HepG2 (cell line): ENCODE measurements around the gene GRHL1. TPM values are rescaled to one million over a fixed set of nuclear protein-coding genes. Genes with fewer than 3 reads are reported as not detected.

Experiments
- EHMT2 ChIP-seq: fragments of 200-600 bp; sonication (generic); IDR thresholded peaks from 2 replicates; pipeline ENCODE4 v1.7.0; 2017; ENCODE audit warnings: antibody characterized with exemption, low read depth, low read length, borderline replicate concordance
- GPN1 ChIP-seq: sonication (generic); formaldehyde crosslinking; IDR thresholded peaks from 2 replicates; pipeline ENCODE4 v1.5.1; 2020; ENCODE audit warnings: missing genetic modification reagents, borderline replicate concordance
- NPAS2 ChIP-seq: sonication (generic); formaldehyde crosslinking; IDR thresholded peaks from 2 replicates; pipeline ENCODE4 v1.8.0; 2022; ENCODE audit warnings: mild to moderate bottlenecking, missing genetic modification reagents, borderline replicate concordance
- REPIN1 ChIP-seq: sonication (generic); formaldehyde crosslinking; IDR thresholded peaks from 2 replicates; pipeline ENCODE4 v1.8.0; 2022; ENCODE audit warnings: missing genetic modification reagents, low read depth, mild to moderate bottlenecking, borderline replicate concordance
- RNF2 ChIP-seq: fragments of 450-650 bp; conservative IDR thresholded peaks from 2 replicates; pipeline ENCODE4 v1.6.1; 2016; ENCODE audit warnings: low read depth
- STAG1 ChIP-seq: sonication (generic); formaldehyde crosslinking; IDR thresholded peaks from 2 replicates; pipeline ENCODE4 v1.4.0; 2020; ENCODE audit warnings: missing genetic modification reagents
- TBL1XR1 ChIP-seq: fragments of 150-350 bp; IDR thresholded peaks from 2 replicates; pipeline ENCODE4 v1.6.1; 2014; ENCODE audit warnings: borderline replicate concordance, low read length; ENCODE audit not compliant: partially characterized antibody
- YEATS2 ChIP-seq: sonication (generic); formaldehyde crosslinking; IDR thresholded peaks from 2 replicates; pipeline ENCODE4 v1.4.0; 2020; ENCODE audit warnings: missing genetic modification reagents, borderline replicate concordance
- ZMAT3 ChIP-seq: sonication (generic); formaldehyde crosslinking; conservative IDR thresholded peaks from 2 replicates; pipeline ENCODE4 v1.7.0; 2021; ENCODE audit warnings: missing genetic modification reagents
- ZNF274 ChIP-seq: sonication (generic); formaldehyde crosslinking; IDR thresholded peaks from 2 replicates; pipeline ENCODE4 v1.5.1; 2020; ENCODE audit warnings: mild to moderate bottlenecking, missing genetic modification reagents
- ZNF839 ChIP-seq: sonication (generic); formaldehyde crosslinking; IDR thresholded peaks from 2 replicates; pipeline ENCODE4 v1.4.0; 2020; ENCODE audit warnings: missing genetic modification reagents, mild to moderate bottlenecking, borderline replicate concordance
- ZNF878 ChIP-seq: sonication (generic); formaldehyde crosslinking; IDR thresholded peaks from 2 replicates; pipeline ENCODE4 v1.8.1; 2023; ENCODE audit warnings: mild to moderate bottlenecking, missing genetic modification reagents, moderate library complexity
- ZSCAN20 ChIP-seq: sonication (generic); formaldehyde crosslinking; IDR thresholded peaks from 2 replicates; pipeline ENCODE4 v1.4.0; 2020; ENCODE audit warnings: missing genetic modification reagents, mild to moderate bottlenecking, borderline replicate concordance
- ZZZ3 ChIP-seq: sonication (generic); formaldehyde crosslinking; IDR thresholded peaks from 2 replicates; pipeline ENCODE4 v1.4.0; 2020; ENCODE audit warnings: missing genetic modification reagents, mild to moderate bottlenecking, borderline replicate concordance
- polyA plus RNA-seq, 8 experiments: library from polyadenylated mRNA; depleted of rRNA in 3 of 8; stranded (reverse) in 7 of 8; unstranded in 1 of 8; fragments of >200 nt; fragmentation: Illumina TruSeq in 4 of 8; extraction: Trizol in 4 of 8; gene quantifications; 2 replicates each; pipeline versions ENCODE4 v1.2.1 to v1.2.3, GENCODE V29; 2011 to 2016; ENCODE audit warnings: low read depth in 4 of 8, missing spikeins in 1 of 8, mixed read lengths in 1 of 8; ENCODE audit not compliant: insufficient read depth in 1 of 8
- total RNA-seq, 5 experiments: library from RNA; depleted of rRNA; stranded (reverse); fragments of >200 nt; fragmentation: Illumina TruSeq; extraction: Trizol; gene quantifications; 2 replicates each; pipeline ENCODE4 v1.2.3, GENCODE V29; 2016; ENCODE audit warnings: low read depth in 1 of 5
- TF ChIP-seq, protein P1 (sequence below): sonication (generic); formaldehyde crosslinking; IDR thresholded peaks from 2 replicates; pipeline ENCODE4 v1.4.0; 2020; ENCODE audit warnings: missing genetic modification reagents, borderline replicate concordance
- TF ChIP-seq, protein P2 (sequence below): IDR thresholded peaks from 2 replicates; pipeline ENCODE4 v1.6.1; 2016; ENCODE audit warnings: missing genetic modification reagents, missing compliant biosample characterization
- TF ChIP-seq, protein P3 (sequence below): sonication (generic); formaldehyde crosslinking; IDR thresholded peaks from 2 replicates; pipeline ENCODE4 v1.5.1; 2020; ENCODE audit warnings: missing genetic modification reagents, mild to moderate bottlenecking, borderline replicate concordance
- TF ChIP-seq, protein P4 (sequence below): IDR thresholded peaks from 2 replicates; pipeline ENCODE4 v1.6.1; 2016; ENCODE audit warnings: low read depth, missing genetic modification reagents, missing compliant biosample characterization

The GRHL1 gene
- total and polyA plus RNA-seq, 2 of the 13 experiments (the other 11 are each of a cell fraction or from before 2014, with no cell fraction given) = 9.3 to 12.0 TPM

DNA sequence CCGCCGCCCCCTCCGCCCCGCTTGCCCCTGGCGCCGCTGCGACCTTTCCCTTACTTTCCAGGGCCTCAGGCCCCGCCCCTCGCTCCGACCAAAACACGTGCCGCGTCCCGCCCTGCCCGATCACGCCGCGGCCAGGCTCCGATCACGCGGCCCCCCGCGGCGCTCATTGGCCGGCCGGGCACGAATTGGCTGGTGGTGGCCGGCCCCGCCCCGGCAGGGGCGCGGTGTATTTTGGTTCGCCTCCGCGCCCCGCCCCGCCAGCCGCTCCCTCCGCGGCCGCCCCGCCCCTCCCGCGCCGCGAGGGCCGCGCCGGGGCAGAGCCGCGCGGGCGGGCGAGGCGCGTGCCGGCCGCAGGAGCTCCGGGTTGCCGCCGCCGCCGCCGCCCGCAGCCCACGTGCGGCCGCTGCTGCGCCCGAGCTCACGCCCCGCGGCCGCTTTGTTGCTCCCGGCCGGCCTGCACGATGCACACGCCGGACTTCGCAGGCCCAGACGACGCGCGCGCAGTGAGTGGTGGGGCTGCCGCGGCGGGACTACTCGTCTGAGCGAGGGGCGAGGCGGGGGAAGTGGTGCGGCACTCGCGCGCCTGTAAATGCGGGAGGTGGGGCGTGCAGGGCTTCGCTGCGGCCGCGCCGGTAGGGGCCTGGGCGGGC, 91.9 kb downstream of the GRHL1 start, which contains the start of gene KLF11 (continued):
- peak; percentile 74; the same call in 1 of the 2 replicates for TF ChIP-seq GPN1 (CRISPR knock-in tag)
- peak; percentile 39; the same call in 1 of the 2 replicates for TF ChIP-seq REPIN1
- TF ChIP-seq, protein P1, sequence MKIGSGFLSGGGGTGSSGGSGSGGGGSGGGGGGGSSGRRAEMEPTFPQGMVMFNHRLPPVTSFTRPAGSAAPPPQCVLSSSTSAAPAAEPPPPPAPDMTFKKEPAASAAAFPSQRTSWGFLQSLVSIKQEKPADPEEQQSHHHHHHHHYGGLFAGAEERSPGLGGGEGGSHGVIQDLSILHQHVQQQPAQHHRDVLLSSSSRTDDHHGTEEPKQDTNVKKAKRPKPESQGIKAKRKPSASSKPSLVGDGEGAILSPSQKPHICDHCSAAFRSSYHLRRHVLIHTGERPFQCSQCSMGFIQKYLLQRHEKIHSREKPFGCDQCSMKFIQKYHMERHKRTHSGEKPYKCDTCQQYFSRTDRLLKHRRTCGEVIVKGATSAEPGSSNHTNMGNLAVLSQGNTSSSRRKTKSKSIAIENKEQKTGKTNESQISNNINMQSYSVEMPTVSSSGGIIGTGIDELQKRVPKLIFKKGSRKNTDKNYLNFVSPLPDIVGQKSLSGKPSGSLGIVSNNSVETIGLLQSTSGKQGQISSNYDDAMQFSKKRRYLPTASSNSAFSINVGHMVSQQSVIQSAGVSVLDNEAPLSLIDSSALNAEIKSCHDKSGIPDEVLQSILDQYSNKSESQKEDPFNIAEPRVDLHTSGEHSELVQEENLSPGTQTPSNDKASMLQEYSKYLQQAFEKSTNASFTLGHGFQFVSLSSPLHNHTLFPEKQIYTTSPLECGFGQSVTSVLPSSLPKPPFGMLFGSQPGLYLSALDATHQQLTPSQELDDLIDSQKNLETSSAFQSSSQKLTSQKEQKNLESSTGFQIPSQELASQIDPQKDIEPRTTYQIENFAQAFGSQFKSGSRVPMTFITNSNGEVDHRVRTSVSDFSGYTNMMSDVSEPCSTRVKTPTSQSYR (CRISPR knock-in tag) = peak; percentile 67; the same call in 1 of the 2 replicates
- TF ChIP-seq NPAS2 (CRISPR knock-in tag) = no peak
- peak; percentile 99; the same call in 1 of the 2 replicates for TF ChIP-seq ZSCAN20 (CRISPR knock-in tag)
- 0 out of 2 replicates have a peak, but pooled peaks have one; percentile 61 for TF ChIP-seq YEATS2 (CRISPR knock-in tag)
- TF ChIP-seq ZMAT3 (CRISPR knock-in tag) = peak; percentile 99
- TF ChIP-seq, protein P2, sequence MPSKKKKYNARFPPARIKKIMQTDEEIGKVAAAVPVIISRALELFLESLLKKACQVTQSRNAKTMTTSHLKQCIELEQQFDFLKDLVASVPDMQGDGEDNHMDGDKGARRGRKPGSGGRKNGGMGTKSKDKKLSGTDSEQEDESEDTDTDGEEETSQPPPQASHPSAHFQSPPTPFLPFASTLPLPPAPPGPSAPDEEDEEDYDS (CRISPR knock-in tag) = peak; percentile 56
- no peak for TF ChIP-seq EHMT2
- TF ChIP-seq ZZZ3 (CRISPR knock-in tag) = peak; percentile 0; the same call in 1 of the 2 replicates
- no peak for TF ChIP-seq TBL1XR1
- no peak for TF ChIP-seq ZNF839 (CRISPR knock-in tag)
- TF ChIP-seq, protein P3, sequence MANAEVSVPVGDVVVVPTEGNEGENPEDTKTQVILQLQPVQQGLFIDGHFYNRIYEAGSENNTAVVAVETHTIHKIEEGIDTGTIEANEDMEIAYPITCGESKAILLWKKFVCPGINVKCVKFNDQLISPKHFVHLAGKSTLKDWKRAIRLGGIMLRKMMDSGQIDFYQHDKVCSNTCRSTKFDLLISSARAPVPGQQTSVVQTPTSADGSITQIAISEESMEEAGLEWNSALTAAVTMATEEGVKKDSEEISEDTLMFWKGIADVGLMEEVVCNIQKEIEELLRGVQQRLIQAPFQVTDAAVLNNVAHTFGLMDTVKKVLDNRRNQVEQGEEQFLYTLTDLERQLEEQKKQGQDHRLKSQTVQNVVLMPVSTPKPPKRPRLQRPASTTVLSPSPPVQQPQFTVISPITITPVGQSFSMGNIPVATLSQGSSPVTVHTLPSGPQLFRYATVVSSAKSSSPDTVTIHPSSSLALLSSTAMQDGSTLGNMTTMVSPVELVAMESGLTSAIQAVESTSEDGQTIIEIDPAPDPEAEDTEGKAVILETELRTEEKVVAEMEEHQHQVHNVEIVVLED = peak; percentile 43; the same call in 1 of the 2 replicates
- TF ChIP-seq STAG1 (CRISPR knock-in tag) = no peak
- TF ChIP-seq, protein P4, sequence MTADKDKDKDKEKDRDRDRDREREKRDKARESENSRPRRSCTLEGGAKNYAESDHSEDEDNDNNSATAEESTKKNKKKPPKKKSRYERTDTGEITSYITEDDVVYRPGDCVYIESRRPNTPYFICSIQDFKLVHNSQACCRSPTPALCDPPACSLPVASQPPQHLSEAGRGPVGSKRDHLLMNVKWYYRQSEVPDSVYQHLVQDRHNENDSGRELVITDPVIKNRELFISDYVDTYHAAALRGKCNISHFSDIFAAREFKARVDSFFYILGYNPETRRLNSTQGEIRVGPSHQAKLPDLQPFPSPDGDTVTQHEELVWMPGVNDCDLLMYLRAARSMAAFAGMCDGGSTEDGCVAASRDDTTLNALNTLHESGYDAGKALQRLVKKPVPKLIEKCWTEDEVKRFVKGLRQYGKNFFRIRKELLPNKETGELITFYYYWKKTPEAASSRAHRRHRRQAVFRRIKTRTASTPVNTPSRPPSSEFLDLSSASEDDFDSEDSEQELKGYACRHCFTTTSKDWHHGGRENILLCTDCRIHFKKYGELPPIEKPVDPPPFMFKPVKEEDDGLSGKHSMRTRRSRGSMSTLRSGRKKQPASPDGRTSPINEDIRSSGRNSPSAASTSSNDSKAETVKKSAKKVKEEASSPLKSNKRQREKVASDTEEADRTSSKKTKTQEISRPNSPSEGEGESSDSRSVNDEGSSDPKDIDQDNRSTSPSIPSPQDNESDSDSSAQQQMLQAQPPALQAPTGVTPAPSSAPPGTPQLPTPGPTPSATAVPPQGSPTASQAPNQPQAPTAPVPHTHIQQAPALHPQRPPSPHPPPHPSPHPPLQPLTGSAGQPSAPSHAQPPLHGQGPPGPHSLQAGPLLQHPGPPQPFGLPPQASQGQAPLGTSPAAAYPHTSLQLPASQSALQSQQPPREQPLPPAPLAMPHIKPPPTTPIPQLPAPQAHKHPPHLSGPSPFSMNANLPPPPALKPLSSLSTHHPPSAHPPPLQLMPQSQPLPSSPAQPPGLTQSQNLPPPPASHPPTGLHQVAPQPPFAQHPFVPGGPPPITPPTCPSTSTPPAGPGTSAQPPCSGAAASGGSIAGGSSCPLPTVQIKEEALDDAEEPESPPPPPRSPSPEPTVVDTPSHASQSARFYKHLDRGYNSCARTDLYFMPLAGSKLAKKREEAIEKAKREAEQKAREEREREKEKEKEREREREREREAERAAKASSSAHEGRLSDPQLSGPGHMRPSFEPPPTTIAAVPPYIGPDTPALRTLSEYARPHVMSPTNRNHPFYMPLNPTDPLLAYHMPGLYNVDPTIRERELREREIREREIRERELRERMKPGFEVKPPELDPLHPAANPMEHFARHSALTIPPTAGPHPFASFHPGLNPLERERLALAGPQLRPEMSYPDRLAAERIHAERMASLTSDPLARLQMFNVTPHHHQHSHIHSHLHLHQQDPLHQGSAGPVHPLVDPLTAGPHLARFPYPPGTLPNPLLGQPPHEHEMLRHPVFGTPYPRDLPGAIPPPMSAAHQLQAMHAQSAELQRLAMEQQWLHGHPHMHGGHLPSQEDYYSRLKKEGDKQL (CRISPR knock-in tag) = peak; percentile 78; the same call in 1 of the 2 replicates
- peak; percentile 97; the same call in 1 of the 2 replicates for TF ChIP-seq ZNF274 (CRISPR knock-in tag)
- peak; percentile 94 for TF ChIP-seq RNF2
- peak; percentile 80; the same call in 1 of the 2 replicates for TF ChIP-seq ZNF878
